Measurements from ENCODE around the gene GABRP. TPM values are rescaled to one million over a fixed set of nuclear protein-coding genes. Genes with fewer than 3 reads are reported as not detected.

GABRP gene
- total RNA-seq, 1 donor from 2014 or later = not detected

- DNase-seq (ENCODE audit: low spot score) = no peak
Observed at GRCh38 chr5:170755679-170756456, 27.7 kb upstream of the GABRP start.

GRCh38 chr5:170756691-170757090 lies 26.8 kb upstream of the GABRP start:
- H3K4me1 Mint-ChIP-seq (ENCODE audit: low read depth) = peaks cover 51% of the 10 kb centered on the region
- no peaks in the 10 kb centered on the region for H3K36me3 Mint-ChIP-seq (ENCODE audit: low read depth)
- DNase-seq (ENCODE audit: low spot score) = no peak
- no peak for TF ChIP-seq CTCF (IDR thresholded peaks at IDR 0.05)
- peak overlapping the region; percentile 92 for H3K27ac Mint-ChIP-seq (ENCODE audit: unreplicated experiment)
- H3K4me3 Mint-ChIP-seq (ENCODE audit: unreplicated experiment) = peak overlapping the region; percentile 6
- peaks cover 5% of the 10 kb centered on the region for H3K27me3 Mint-ChIP-seq (ENCODE audit: low read depth)
- H3K9me3 Mint-ChIP-seq (ENCODE audit: low read depth) = no peaks in the 10 kb centered on the region

More at GRCh38 chr5:170755679-170756456, 27.7 kb upstream of the GABRP start:
- peaks cover 51% of the 10 kb centered on the region for H3K4me1 Mint-ChIP-seq (ENCODE audit: low read depth)
- H3K4me3 Mint-ChIP-seq (ENCODE audit: unreplicated experiment) = no peak overlapping the region
- H3K9me3 Mint-ChIP-seq (ENCODE audit: low read depth) = no peaks in the 10 kb centered on the region
- no peaks in the 10 kb centered on the region for H3K36me3 Mint-ChIP-seq (ENCODE audit: low read depth)
- H3K27me3 Mint-ChIP-seq (ENCODE audit: low read depth) = peaks cover 5% of the 10 kb centered on the region
- H3K27ac Mint-ChIP-seq (ENCODE audit: unreplicated experiment) = peak overlapping the region; percentile 92
- no peak for TF ChIP-seq CTCF (IDR thresholded peaks at IDR 0.05)

- Mint-ChIP-seq H3K9me3 (ENCODE audit: low read depth) (no peaks in the 10 kb centered on the region), H3K36me3 (ENCODE audit: low read depth) (no peaks in the 10 kb centered on the region), H3K27me3 (ENCODE audit: low read depth) (peaks cover 5% of the 10 kb centered on the region), H3K4me3 (ENCODE audit: unreplicated experiment) (peak overlapping the region; percentile 6), H3K4me1 (ENCODE audit: low read depth) (peaks cover 46% of the 10 kb centered on the region), H3K27ac (ENCODE audit: unreplicated experiment) (peak overlapping the region; percentile 92)
- no peak for DNase-seq (ENCODE audit: low spot score)
- no peak for TF ChIP-seq CTCF (IDR thresholded peaks at IDR 0.05)
Observed at GRCh38 chr5:170757182-170757601, 26.3 kb upstream of the GABRP start.

GRCh38 chr5:170757669-170758068 lies 25.9 kb upstream of the GABRP start:
- no peak for DNase-seq (ENCODE audit: low spot score)
- peaks cover 4% of the 10 kb centered on the region for H3K27me3 Mint-ChIP-seq (ENCODE audit: low read depth)
- peaks cover 41% of the 10 kb centered on the region for H3K4me1 Mint-ChIP-seq (ENCODE audit: low read depth)
- no peaks in the 10 kb centered on the region for H3K36me3 Mint-ChIP-seq (ENCODE audit: low read depth)
- no peak overlapping the region for H3K4me3 Mint-ChIP-seq (ENCODE audit: unreplicated experiment)
- no peak for TF ChIP-seq CTCF (IDR thresholded peaks at IDR 0.05)
- H3K27ac Mint-ChIP-seq (ENCODE audit: unreplicated experiment) = peak overlapping the region; percentile 92
- H3K9me3 Mint-ChIP-seq (ENCODE audit: low read depth) = no peaks in the 10 kb centered on the region

- TF ChIP-seq CTCF (IDR thresholded peaks at IDR 0.05) = no peak
- H3K4me3 Mint-ChIP-seq (ENCODE audit: unreplicated experiment) = no peak overlapping the region
- H3K27ac Mint-ChIP-seq (ENCODE audit: unreplicated experiment) = no peak overlapping the region
- peaks cover 38% of the 10 kb centered on the region for H3K4me1 Mint-ChIP-seq (ENCODE audit: low read depth)
- H3K27me3 Mint-ChIP-seq (ENCODE audit: low read depth) = peaks cover 4% of the 10 kb centered on the region
- no peak for DNase-seq (ENCODE audit: low spot score)
- H3K36me3 Mint-ChIP-seq (ENCODE audit: low read depth) = no peaks in the 10 kb centered on the region
- H3K9me3 Mint-ChIP-seq (ENCODE audit: low read depth) = no peaks in the 10 kb centered on the region
Observed at GRCh38 chr5:170758481-170758880, 25.0 kb upstream of the GABRP start.
